Activated CD8-positive, alpha-beta memory T cell treated with anti-CD3 and anti-CD28 coated beads, Interleukin-2, amount 50 U/mL, for 1 hour (primary cell): Measurements from ENCODE around the gene FLOT1.
"Not testable (repeated sequence)": the region's sequence is repeated elsewhere in the genome, so short reads cannot be mapped to it uniquely, and the experiment has no call there.

Experiments
- DNase-seq: peaks from one replicate; pipeline ENCODE4 v3.0.0-alpha.2; 2020; ENCODE audit errors: extremely low read depth

Gene FLOT1

DNA sequence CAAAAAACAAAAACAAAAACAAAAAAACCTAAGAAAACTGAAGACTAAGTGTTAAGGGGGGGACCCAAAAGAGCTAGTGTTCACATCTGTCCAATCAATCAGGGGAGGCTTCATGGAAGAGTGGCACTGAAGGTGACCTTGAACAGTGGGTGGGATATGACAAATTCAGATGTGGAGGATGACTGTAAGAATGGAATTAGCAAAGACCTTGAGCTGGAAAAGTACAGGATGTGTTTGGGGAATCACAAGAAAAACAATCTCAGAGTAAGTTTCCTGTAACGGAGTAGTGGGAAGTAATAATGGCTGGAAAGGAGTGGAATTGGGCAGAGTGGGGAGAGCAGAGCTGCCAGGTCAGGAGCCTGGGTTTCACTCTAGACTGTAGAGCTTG lies 4.8 kb upstream of the FLOT1 start:
- no peak for DNase-seq

DNA sequence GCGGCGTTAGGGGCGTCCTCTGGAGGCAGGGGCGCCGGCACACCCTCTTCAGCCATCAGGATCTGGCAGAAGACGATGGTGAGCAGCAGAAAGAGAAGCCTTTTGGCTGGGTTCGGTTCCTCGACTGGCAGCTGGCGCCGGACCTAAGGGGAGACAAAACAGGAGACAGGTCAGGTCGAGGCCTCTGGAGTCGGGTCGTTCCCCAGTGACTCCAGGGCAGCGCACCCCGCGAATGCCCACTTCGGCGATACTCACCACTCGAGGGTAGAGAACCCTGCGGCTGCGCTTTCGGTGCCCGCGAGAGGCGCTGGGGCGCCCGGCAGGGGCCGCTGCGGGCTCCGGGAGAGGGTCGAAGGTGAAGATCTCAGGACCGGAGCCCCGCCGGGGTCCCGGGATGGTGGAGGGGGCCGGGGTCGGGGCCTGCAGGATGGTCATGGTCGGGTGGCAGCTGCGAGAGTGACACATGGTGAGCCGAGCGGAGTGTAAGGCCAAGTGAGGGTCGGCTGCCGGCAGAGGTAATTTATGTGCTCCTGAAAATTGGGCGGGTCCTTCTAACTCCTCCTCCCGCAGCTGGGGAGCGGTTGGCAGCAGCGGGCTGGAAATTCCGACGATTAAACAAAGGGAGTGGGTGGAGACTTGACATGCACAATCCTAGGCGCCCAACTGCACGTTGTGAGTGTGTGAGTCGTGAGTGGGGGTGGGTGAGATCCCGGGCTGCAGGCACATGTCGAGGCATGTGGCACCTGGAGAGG lies 1.7 kb upstream of the FLOT1 start, which contains the start of gene IER3:
Gene IER3 (minus strand): TSS at position 494 of the 752 bp plus-strand sequence. CDS start 29 bp downstream, at position 465.
- no peak for DNase-seq

DNA sequence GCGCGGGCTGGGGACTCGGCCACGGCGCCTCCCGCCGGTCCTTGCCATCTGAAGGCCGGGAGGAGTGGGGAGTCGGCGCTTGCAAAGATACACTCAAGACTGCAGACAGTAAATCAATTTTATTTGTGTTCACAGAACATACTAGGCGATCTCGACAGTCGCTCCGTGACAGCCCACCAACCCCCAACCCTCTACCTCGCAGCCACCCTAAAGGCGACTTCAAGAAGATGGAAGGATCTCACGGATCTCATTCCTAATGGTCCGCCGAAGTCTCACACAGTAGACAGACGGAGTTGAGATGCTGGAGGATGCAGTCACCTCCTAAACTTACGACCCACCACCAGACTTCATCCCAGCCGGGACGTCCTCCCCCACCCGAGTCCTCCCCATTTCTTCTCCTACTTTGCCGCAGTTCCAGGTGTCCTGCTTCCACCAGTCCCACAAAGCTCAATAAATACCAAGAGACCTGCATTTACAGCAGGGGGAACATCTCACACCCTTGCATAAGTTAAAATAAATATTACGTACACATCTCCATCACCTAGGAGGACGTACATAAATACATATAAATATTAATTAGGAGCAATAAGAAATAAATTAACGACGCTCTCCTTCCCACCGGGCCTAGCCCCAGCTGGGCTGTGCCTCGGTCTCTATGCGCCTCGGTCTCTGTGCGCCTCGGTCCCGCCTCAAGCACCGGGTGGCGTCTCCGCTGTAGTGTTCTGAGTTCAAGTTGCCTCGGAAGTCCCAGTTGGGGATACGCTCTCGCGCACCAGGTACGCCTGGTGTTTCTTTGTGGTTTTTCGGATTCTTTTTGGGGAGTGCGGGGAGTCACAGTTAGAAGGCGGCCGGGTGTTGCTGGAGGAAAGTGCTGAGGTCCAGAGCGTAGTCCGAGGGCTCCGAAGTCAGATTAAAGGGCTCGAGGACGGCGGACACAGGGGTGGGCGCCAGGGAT lies 889 bp upstream of the FLOT1 start:
- no peak for DNase-seq

DNA sequence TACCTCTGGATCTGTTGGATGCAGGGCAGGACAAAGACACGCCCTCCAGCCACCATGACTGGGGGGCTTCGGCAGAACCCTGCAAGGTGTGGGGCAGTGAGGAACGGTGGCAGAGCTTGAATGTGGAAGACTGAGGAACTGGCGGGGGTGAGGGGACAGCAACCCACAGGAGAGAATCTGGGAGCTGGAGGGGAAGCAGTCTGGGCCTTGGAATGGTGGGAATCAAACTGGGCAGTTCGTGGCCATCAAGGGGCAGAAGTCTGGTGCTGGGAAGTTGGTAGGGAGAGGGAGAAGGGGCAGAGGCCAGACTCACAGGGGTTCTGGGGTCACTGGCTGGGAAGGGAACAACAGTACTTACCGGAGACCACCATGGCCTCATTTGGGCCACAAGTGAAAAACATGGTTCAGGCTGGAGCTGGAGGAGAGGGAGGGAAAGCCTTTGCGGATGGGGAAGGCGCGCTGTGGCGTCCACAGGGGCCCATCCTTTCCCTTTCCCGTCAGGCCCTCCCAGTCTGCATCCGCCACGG lies 635 bp downstream of the FLOT1 start:
- no peak for DNase-seq

DNA sequence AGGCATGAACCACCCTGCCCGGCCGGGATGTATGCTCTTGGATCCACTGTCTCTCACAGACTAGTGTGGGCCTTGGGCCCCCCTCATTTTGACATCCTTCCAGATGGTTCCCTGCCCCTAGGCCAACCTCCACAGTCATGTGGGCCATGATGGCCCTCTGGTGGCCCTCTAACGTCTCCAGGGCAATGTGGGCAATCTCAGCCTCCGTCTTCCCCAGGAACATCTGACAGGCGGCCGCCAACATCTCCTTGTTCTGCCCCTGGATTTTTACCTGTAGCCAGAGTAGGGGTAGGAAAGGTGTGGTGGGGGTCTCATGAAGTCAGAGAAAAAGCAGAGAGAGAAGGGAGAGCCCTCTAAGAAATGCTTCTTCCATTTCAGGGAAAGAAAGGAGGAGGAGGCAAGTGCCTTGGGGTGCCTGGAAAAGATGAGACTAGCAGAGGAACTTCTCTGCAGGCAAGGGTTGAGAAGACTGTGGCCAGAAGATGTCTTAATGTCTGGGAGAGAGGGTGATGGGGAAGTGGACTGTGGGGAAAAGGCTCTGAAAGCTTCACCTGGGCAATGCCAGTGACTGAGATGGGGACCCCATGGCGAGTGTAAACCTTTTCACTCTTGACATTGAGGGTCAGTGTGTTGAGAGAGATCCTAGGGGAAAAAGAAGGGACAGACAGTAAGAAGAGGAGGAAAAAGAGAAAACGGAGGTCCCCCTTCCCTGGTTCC lies 1.3 kb downstream of the FLOT1 start:
- no peak for DNase-seq

DNA sequence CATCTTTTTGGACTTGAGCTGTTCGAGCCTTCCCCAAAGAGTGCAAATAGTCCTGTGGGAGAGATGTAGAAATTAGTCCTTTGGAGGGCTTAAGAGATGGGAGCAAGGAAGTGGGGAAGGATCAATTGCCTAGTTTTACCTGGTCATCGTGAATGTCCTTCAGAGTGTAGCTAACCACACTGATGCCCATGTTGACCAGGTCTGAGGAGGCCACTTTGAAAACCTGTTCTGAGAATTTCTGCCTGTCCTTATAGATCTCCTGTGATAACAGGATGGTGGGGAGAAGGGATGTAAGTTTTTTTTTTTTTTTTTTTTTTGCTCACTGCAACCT lies 2.0 kb downstream of the FLOT1 start:
- no peak for DNase-seq

DNA sequence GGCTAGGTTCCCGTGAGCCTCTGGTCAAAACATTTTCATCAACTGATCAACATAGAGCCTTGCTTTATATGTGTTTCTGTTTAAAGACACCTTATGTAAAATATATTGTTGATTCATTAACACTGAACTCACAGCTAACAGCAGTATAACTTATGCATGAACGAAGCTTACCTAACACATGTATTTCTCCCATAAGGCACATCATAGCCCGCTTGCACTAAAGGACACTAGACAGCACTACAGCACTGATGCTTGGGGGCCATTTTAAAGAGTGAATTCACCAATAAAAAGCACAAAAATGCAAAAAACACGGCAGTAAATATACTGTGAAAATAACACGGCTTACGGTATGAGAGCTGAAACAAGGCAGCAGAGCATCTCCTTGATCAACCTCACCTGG lies 4.0 kb downstream of the FLOT1 start:
- no peak for DNase-seq

DNA sequence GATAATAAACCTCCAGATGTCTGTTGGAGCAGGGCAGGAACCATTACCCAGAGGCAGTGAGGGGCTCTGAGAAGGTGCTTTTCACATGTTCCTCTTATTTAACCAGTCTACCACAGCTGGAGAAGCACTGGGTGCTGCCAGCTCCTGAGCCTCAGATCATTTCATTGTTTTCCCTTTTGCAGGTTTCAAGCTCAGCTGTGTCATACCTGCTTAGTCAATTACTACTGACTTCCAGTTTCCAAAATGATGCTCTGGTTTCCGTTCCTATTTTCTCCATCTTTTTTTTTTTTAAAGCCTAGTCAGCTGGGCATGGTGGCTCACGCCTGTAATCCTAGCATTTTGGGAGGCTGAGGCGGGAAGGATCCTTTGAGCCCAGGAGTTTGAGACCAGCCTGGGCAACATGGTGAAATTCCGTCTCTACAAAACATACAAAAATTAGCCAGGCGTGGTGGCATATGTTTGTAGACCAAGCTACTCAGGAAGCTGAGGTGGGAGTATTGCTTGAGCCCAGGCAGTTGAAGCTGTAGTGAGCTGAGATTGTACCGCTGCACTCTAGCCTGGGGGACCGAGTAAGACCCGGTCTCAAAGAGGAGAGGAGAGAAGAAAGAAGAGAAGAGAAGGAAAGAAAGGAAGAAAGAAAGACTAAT lies 6.7 kb downstream of the FLOT1 start:
- DNase-seq = no peak

DNA sequence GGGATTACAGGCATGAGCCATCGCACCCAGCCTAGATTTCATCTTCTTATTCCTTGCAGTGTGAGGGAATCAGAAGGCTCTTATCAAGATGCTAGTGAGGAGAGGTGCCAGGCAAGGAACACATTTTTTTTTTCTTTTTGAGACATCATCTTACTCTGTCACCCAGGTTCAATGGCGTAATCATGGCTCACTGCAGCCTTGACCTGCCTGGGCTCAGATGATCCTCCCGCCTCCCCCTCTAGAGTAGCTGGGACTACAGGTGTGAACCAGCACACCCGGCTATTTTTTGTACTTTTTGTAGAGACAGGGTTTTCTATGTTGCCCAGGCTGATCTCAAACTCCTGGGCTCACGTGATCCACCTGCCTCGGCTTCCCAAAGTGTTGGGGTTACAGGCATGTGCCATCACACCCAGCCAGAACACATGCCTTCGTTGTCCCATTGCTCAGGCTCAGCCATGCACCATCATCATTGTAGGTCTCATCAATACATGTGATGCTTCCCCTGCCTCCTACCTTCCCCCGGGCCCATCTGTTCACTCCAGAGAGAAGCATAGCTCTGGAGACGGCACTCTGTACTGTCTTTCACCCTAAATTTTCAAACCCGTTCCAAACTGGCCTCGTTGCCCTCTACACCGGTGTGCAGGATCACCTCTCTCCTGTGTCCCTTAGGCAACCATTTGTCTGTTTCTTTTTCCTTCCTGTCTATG lies 10.1 kb downstream of the FLOT1 start:
- DNase-seq = no peak

DNA sequence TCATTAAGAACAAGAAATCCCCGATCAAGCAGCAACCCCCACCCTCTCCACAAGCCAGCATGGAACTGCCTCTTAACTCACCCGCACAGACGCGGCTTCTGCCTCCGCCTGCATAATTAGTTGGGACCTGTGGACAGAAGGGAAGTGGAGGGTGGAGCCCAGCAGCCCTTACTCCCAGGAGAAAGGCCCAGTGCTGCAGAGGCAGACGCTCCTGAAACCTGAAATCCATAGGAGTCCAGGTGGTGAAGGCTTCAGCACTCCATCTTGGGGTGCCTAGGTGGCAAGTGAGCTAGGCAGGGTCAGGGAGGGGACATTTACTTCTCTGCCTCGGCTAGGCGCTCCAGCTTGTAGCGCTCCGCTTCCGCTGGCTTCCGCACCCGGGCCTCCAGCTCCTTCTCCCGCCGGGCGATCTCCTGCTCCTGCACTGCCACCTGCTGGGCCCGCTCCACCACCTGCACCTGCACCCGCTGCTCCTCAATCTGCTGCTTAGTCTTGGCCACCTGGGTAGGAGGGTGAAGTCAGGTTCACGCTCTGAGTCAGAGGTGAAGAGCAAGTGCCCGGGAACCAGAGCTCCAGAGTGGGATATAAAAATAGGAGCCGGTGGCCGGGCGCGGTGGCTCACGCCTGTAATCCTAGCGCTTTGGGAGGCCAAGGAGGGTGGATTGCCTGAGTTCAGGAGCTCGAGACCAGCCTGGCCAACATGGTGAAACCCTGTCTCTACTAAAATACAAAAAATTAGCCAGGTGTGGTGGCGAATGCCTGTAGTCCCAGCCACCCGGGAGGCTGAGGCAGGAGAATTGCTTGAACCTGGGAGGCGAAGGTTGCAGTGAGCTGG lies 11.7 kb downstream of the FLOT1 start:
- no peak for DNase-seq

DNA sequence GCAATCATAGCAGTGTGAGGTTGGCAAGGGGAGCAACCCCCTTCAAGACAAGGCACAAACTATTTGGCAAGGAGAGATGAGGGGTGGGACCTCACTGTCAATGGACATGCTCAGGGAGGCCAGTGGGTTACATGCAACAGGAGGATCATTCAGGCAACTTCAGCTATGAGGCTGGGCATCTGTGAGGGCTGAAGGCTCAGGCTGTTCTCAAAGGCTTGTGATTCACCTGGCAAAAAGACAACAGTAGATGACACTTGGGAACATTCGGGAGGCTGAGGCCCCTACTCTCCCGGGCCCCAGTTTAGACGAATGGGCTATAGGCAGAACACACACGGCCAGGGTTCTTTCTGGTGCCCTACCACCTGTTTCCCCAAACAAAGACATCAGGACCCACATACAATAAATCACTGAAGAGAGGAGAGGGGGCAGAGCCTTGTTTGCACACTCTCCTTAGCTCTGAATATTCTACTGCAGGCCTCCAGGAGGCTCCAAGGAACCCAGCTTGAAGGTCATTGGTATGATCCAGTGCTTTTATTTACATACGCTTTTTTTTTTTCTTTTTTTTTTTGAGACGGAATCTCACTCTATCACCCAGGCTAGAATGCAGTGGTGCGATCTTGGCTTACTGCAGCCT lies 14.4 kb downstream of the FLOT1 start:
- no peak for DNase-seq

DNA sequence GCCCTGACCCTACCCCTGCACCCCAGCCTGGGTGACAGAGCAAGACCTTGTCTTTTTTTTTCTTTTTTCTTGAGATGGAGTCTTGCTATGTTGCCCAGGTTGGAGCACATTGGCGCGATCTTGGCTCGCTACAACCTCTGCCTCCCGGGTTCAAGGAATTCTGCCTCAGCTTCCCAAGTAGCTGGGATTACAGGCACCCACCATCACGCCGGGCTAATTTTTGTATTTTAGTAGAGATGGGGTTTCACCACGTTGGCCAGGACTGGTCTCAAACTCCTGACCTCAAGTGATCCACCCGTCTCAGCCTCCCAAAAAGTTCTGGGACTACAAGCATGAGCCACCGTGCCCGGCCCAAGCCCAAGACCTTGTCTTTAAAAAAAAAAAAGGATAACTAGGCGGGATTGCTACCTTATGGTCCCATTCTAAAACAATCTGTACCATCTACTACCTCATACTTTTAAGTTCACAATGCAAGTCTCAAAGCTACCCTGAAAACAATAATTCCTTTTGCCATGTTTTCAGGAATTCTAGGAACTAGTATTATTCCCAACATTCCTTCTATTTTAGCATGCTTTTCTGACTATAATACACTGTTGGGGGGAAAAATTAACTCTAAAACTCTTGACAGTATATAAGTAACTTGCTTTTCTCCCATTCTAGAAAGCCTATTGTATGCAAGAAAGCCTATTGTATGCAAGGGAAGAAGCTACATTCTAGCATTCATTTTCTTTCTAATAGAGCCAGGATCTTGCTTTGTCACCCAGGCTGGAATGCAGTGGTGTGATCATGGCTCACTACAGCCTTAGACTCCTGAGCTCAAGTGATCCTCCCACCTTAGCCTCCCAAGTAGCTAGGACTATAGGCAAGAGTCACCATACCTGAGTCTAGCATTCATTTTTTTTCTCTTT lies 15.7 kb downstream of the FLOT1 start:
- DNase-seq = no peak

DNA sequence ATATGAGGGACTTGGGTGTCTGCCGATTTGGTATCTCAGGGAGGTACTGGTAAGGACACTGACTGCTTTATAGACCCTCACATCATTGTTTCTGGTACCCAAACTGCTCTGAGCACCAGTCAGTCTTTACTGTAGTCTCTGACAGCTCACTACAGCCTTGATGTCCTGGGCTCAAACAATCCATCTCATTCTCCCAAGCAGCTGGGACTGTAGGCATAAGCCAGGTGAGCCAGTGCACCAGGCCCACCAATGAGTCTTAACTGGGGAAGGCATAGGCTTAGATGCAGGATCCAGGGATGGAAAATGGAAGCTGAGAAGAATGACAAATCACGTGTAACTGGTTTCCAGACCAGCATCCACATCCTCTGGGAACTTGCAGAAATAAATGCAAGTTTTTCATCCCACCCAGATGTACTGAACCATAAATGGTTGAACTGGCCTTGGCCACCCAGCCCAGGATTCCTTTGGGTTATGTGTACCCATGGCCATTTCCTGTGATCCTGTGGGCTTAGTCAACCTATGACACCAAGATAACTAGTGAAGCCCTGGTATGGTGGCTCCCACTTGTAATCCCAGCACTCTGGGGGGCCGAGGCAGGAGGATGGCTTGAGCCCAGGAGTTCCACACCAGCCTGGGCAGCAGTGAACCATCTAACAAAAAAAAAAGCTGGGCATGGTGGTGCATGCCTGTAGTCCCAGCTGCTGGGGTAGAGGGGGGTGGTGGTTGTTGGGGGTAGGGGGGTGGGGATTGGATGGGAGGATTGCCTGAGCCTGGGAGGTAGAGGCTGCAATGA lies 16.6 kb downstream of the FLOT1 start:
- DNase-seq = no peak

DNA sequence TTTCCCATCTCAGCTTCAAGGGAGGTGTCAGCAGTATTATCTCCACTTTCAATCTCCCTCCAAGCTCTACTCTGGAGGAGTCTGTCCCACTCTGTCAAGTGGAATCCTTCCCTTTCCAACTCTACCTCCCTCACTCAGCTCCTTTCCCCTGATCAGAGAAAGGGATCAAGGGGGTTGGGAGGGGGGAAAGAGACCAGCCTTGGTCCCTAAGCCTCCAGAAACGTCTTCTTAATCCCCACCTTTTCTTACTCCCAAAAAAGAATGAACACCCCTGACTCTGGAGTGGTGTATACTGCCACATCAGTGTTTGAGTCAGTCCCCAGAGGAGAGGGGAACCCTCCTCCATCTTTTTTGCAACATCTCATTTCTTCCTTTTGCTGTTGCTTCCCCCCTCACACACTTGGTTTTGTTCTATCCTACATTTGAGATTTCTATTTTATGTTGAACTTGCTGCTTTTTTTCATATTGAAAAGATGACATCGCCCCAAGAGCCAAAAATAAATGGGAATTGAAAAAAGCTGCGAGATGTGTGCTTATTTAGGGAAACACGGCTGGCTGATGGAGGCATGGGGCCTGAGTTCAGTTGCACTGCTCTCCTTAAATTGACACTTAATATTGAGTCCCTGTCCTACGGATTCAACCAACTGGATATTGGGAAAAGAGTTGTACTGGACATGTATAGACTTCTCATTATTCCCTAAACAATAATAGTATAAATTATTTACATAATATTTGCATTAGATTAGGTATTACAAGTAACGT lies 17.4 kb downstream of the FLOT1 start:
- no peak for DNase-seq

DNA sequence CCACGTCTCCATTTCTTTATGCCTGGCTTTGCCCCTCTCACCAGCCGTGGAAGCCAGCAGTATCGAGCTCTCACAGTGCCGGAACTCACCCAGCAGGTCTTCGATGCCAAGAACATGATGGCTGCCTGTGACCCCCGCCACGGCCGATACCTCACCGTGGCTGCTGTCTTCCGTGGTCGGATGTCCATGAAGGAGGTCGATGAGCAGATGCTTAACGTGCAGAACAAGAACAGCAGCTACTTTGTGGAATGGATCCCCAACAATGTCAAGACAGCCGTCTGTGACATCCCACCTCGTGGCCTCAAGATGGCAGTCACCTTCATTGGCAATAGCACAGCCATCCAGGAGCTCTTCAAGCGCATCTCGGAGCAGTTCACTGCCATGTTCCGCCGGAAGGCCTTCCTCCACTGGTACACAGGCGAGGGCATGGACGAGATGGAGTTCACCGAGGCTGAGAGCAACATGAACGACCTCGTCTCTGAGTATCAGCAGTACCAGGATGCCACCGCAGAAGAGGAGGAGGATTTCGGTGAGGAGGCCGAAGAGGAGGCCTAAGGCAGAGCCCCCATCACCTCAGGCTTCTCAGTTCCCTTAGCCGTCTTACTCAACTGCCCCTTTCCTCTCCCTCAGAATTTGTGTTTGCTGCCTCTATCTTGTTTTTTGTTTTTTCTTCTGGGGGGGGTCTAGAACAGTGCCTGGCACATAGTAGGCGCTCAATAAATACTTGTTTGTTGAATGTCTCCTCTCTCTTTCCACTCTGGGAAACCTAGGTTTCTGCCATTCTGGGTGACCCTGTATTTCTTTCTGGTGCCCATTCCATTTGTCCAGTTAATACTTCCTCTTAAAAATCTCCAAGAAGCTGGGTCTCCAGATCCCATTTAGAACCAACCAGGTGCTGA lies 18.4 kb downstream of the FLOT1 start:
- not testable (repeated sequence) for DNase-seq
